Neural crest cell (in vitro differentiated cells): ENCODE data around the gene CA10. TPM values are rescaled to one million over a fixed set of nuclear protein-coding genes. Genes with fewer than 3 reads are reported as not detected.
A peak's percentile ranks its signal among the peaks of the same experiment; 100 is the strongest.

Experiments used
- DNase-seq: peaks from one replicate; pipeline ENCODE4 v3.0.0; 2021; ENCODE audit warnings: low read depth, mixed read lengths, low spot score
- H3K27ac Mint-ChIP-seq: one replicate; pipeline ENCODE4 v1.8.0; 2021; ENCODE audit warnings: mild to moderate bottlenecking, mixed read lengths; ENCODE audit not compliant: unreplicated experiment
- H3K27me3 Mint-ChIP-seq: 2 replicates; pipeline ENCODE4 v1.8.0; 2021; ENCODE audit warnings: low read depth, mild to moderate bottlenecking, mixed read lengths
- H3K36me3 Mint-ChIP-seq: 2 replicates; pipeline ENCODE4 v1.8.0; 2021; ENCODE audit warnings: low read depth, mild to moderate bottlenecking, mixed read lengths
- H3K4me1 Mint-ChIP-seq: 2 replicates; pipeline ENCODE4 v1.8.0; 2021; ENCODE audit warnings: mixed read lengths
- H3K4me3 Mint-ChIP-seq: one replicate; pipeline ENCODE4 v1.8.0; 2021; ENCODE audit warnings: mild to moderate bottlenecking, mixed read lengths
- H3K9me3 Mint-ChIP-seq: 2 replicates; pipeline ENCODE4 v1.8.0; 2021; ENCODE audit warnings: mixed read lengths
- CTCF ChIP-seq: fragments of 200-600 bp; sonication (generic); conservative IDR thresholded peaks from 2 replicates; pipeline ENCODE4 v1.5.0; 2021; ENCODE audit warnings: antibody characterized with exemption, mild to moderate bottlenecking
- total RNA-seq: library from RNA; stranded (reverse); gene quantifications from 2 replicates; pipeline ENCODE4 v1.2.1, GENCODE V29; 2021

CA10 gene
- total RNA-seq, 1 donor from 2014 or later: not detected

DNA sequence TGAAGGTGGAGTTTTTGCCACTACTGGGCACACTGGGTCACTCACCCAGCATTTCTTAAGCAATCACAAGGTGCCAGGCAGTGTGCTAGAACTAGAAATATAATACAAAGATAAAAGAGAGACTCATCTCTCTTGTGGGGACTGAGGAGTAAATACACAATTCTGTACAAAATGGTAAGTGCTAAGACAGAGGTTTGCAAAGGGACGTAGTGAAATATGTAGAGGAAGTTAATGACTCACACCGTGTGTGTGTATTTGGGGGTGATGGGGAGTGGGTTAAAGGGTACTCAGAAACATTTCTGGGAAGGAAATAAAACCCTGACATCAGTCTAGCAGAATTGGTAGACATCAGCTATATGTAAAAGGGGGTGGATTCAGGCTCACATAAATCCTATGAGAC is 389.3 kb downstream of the CA10 start:
- H3K4me1 Mint-ChIP-seq: peaks cover 2% of the 10 kb centered on the region
- no peak for TF ChIP-seq CTCF
- no peak overlapping the region for H3K27ac Mint-ChIP-seq
- peaks cover 4% of the 10 kb centered on the region for H3K27me3 Mint-ChIP-seq
- H3K9me3 Mint-ChIP-seq: no peaks in the 10 kb centered on the region
- DNase-seq: no peak
- no peaks in the 10 kb centered on the region for H3K36me3 Mint-ChIP-seq
- no peak overlapping the region for H3K4me3 Mint-ChIP-seq

DNA sequence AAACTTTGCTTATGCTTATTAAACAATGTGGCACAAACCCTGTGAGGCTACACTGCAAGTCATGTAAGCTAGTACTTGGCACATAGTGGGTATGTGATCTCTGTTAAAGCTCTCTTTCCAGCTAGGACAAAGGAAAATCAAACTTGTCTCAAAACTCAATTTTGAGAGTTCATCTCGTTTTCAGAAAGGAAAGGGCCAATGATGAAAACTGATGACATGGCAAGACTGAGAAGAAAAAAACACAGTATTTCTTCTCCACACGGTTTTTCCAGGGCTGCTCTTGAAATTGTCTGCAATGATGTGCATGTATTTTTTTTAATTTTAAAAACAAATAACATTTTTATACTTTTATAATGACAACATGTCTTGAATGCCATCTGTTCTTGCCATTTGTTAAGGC is 389.8 kb downstream of the CA10 start:
- Mint-ChIP-seq H3K9me3 (no peaks in the 10 kb centered on the region), H3K27ac (no peak overlapping the region), H3K4me3 (no peak overlapping the region), H3K27me3 (peaks cover 6% of the 10 kb centered on the region), H3K36me3 (no peaks in the 10 kb centered on the region), H3K4me1 (peaks cover 4% of the 10 kb centered on the region)
- no peak for DNase-seq
- TF ChIP-seq CTCF: no peak

- Mint-ChIP-seq H3K4me3 (no peak overlapping the region), H3K27me3 (peaks cover 17% of the 10 kb centered on the region), H3K36me3 (no peaks in the 10 kb centered on the region), H3K9me3 (no peaks in the 10 kb centered on the region), H3K27ac (no peak overlapping the region), H3K4me1 (peaks cover 4% of the 10 kb centered on the region)
- no peak for TF ChIP-seq CTCF
- no peak for DNase-seq
These were observed 391.2 kb downstream of the CA10 start for GRCh38 chr17:51767287-51767686.

DNA sequence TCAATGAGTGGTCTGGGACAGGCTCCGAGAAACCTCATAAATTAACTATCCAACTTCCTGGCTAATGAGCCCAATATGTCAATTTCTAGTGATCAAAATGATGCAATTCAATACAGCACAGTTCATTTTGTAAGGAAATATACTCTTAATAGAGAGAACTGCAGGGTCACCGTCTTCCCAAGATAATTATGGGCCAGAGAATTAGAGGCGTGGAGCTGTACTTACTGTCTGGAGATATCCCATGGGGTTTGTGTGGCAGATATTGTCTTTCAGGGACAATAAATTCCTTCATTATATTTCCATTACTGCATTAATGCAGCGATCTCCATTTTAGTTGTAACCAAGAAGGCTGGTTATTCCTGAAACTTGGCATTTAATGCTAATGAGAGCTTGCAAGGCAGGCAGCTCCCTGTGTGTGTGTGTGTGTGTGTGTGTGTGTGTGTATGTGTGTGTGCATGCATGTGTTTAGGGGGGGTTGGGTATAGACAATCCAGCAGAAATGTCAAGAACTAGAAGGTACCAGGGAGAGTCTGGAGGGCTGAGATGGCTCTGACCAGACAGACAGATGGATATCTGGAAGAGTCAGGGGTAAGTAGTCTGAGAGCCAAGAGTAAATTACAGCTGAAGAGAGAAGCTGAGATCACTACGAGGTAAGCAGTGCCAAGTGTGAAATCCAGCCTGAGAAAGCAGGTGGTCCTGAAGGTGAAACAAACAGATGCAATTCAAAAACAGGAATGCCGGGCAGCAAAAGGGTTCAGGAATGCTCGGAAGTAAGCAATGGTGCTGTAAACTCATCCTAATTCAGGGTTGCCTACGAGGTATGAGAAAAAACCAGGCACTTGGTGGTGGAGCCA is 393.0 kb downstream of the CA10 start:
- Mint-ChIP-seq H3K9me3 (no peaks in the 10 kb centered on the region), H3K27me3 (peaks cover 22% of the 10 kb centered on the region), H3K36me3 (no peaks in the 10 kb centered on the region), H3K4me1 (peaks cover 4% of the 10 kb centered on the region), H3K27ac (no peak overlapping the region), H3K4me3 (no peak overlapping the region)
- no peak for TF ChIP-seq CTCF
- DNase-seq: no peak

GRCh38 chr17:51764387-51764971 is 394.0 kb downstream of the CA10 start:
- peak; percentile 45 for DNase-seq
- H3K4me1 Mint-ChIP-seq: peaks cover 4% of the 10 kb centered on the region
- no peak overlapping the region for H3K27ac Mint-ChIP-seq
- TF ChIP-seq CTCF: peak; percentile 92
- no peaks in the 10 kb centered on the region for H3K36me3 Mint-ChIP-seq
- no peak overlapping the region for H3K4me3 Mint-ChIP-seq
- no peaks in the 10 kb centered on the region for H3K9me3 Mint-ChIP-seq
- peaks cover 22% of the 10 kb centered on the region for H3K27me3 Mint-ChIP-seq
